Measurements from ENCODE around the gene CASZ1.

DNA sequence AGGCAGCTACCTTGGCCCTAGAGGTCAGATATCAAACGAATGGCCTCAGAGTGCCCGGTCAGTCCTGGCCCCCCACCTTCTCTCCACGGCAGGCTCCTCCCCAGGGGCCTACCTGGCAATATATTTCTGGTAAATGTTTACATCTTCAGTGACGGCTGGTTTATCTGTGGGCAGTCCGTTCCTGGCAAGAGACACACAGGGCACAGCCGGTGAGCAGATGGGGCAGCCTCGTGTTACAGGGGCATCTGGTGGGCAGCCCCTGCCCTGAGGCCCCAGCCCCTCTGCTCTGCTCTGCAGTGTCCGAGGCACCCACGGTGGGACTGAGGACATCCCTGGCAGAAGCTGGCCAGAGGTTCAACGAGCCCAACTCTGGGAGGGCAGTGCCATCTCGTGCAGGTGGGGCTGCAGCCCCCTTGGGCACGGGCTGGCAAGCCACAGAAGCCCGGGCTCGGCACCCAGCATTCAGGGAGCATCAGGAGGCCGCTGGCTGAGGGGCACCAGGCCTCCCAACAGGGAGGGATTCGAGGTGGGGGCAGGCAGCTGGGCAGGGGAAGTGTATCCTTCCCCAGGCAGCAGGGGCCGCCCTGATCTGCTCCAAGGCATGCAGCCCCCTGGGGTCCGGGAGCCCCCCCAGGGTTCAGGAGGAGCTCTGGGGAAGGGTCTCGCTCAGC is 137.9 kb downstream of the CASZ1 start:
- TF ChIP-seq, protein P1, sequence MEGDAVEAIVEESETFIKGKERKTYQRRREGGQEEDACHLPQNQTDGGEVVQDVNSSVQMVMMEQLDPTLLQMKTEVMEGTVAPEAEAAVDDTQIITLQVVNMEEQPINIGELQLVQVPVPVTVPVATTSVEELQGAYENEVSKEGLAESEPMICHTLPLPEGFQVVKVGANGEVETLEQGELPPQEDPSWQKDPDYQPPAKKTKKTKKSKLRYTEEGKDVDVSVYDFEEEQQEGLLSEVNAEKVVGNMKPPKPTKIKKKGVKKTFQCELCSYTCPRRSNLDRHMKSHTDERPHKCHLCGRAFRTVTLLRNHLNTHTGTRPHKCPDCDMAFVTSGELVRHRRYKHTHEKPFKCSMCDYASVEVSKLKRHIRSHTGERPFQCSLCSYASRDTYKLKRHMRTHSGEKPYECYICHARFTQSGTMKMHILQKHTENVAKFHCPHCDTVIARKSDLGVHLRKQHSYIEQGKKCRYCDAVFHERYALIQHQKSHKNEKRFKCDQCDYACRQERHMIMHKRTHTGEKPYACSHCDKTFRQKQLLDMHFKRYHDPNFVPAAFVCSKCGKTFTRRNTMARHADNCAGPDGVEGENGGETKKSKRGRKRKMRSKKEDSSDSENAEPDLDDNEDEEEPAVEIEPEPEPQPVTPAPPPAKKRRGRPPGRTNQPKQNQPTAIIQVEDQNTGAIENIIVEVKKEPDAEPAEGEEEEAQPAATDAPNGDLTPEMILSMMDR (IDR thresholded peaks at IDR 0.05; ENCODE audit: insufficient read depth, low read length): no peak
- TF ChIP-seq, protein P2, sequence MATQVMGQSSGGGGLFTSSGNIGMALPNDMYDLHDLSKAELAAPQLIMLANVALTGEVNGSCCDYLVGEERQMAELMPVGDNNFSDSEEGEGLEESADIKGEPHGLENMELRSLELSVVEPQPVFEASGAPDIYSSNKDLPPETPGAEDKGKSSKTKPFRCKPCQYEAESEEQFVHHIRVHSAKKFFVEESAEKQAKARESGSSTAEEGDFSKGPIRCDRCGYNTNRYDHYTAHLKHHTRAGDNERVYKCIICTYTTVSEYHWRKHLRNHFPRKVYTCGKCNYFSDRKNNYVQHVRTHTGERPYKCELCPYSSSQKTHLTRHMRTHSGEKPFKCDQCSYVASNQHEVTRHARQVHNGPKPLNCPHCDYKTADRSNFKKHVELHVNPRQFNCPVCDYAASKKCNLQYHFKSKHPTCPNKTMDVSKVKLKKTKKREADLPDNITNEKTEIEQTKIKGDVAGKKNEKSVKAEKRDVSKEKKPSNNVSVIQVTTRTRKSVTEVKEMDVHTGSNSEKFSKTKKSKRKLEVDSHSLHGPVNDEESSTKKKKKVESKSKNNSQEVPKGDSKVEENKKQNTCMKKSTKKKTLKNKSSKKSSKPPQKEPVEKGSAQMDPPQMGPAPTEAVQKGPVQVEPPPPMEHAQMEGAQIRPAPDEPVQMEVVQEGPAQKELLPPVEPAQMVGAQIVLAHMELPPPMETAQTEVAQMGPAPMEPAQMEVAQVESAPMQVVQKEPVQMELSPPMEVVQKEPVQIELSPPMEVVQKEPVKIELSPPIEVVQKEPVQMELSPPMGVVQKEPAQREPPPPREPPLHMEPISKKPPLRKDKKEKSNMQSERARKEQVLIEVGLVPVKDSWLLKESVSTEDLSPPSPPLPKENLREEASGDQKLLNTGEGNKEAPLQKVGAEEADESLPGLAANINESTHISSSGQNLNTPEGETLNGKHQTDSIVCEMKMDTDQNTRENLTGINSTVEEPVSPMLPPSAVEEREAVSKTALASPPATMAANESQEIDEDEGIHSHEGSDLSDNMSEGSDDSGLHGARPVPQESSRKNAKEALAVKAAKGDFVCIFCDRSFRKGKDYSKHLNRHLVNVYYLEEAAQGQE (IDR thresholded peaks at IDR 0.05; ENCODE audit: insufficient replicate concordance, low read depth): no peak
- TF ChIP-seq POLR2AphosphoS5 (IDR thresholded peaks at IDR 0.05; ENCODE audit: low read depth) (no peak), GABPA (IDR thresholded peaks at IDR 0.05; ENCODE audit: low read depth) (no peak), SPI1 (IDR thresholded peaks at IDR 0.05; ENCODE audit: borderline replicate concordance, low read depth) (no peak)
